Endothelial cell (in vitro differentiated cells): ENCODE results near the gene ABO. TPM values are rescaled to one million over a fixed set of nuclear protein-coding genes. Genes with fewer than 3 reads are reported as not detected.
A peak's percentile ranks its signal among the peaks of the same experiment; 100 is the strongest.

ENCODE experiments used
- DNase-seq: peaks from one replicate; pipeline ENCODE4 v3.0.0; 2021; ENCODE audit warnings: low spot score
- H3K27ac Mint-ChIP-seq: one replicate; pipeline ENCODE4 v1.8.0; 2021; ENCODE audit warnings: mixed read lengths, inconsistent platforms; ENCODE audit not compliant: unreplicated experiment
- H3K27me3 Mint-ChIP-seq: one replicate; pipeline ENCODE4 v1.8.0; 2021; ENCODE audit warnings: mild to moderate bottlenecking, moderate library complexity, mixed read lengths, inconsistent platforms; ENCODE audit not compliant: unreplicated experiment
- H3K36me3 Mint-ChIP-seq: one replicate; pipeline ENCODE4 v1.8.0; 2021; ENCODE audit warnings: mild to moderate bottlenecking, low read depth, mixed read lengths, inconsistent platforms; ENCODE audit not compliant: unreplicated experiment
- H3K4me1 Mint-ChIP-seq: one replicate; pipeline ENCODE4 v1.8.0; 2021; ENCODE audit warnings: mild to moderate bottlenecking, mixed read lengths, inconsistent platforms; ENCODE audit not compliant: unreplicated experiment
- H3K4me3 Mint-ChIP-seq: one replicate; pipeline ENCODE4 v1.8.0; 2021; ENCODE audit warnings: mild to moderate bottlenecking, mixed read lengths, inconsistent platforms; ENCODE audit not compliant: unreplicated experiment
- H3K9me3 Mint-ChIP-seq: one replicate; pipeline ENCODE4 v1.8.0; 2021; ENCODE audit warnings: mixed read lengths, inconsistent platforms; ENCODE audit not compliant: unreplicated experiment
- total RNA-seq: library from RNA; stranded (reverse); fragmentation: NEBNext Ultra II Directional; extraction: Animal tissue kit (Norgen Biotek cat#: 25700); gene quantifications from one replicate; pipeline ENCODE4 v1.2.1, GENCODE V29; 2021; ENCODE audit not compliant: unreplicated experiment
- TF ChIP-seq, protein P1 (sequence below): fragments of 200-600 bp; sonication (generic); IDR thresholded peaks from one replicate; pipeline ENCODE4 v1.5.0; 2021; ENCODE audit warnings: antibody characterized with exemption; ENCODE audit not compliant: unreplicated experiment

Gene ABO
- total RNA-seq, 1 donor from 2014 or later: 1.4 TPM

DNA sequence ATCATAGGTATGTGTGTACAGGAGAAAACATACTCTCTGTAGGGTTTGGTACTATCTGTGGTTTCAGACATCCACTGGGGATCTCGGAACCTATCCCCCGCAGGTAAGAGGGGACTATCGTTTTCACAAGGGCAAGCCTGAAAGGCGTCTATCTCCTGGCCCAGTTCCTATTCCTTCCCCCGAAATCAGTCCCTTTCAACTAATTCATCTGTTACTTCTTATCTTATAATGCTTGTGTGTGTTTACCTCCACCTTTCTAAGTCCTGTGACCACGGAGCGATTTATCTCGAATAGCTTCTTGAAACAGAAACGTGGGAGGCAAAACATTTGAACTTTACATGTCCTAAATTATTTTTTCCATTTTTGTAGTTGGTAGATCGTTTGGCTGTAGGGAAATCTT lies 11.4 kb downstream of the ABO start:
- DNase-seq: no peak
- Mint-ChIP-seq H3K9me3 (no peaks in the 10 kb centered on the region), H3K4me1 (peaks cover 6% of the 10 kb centered on the region), H3K27me3 (peaks cover 3% of the 10 kb centered on the region), H3K27ac (no peak overlapping the region), H3K36me3 (peaks cover 14% of the 10 kb centered on the region), H3K4me3 (no peak overlapping the region)
- TF ChIP-seq, protein P1, sequence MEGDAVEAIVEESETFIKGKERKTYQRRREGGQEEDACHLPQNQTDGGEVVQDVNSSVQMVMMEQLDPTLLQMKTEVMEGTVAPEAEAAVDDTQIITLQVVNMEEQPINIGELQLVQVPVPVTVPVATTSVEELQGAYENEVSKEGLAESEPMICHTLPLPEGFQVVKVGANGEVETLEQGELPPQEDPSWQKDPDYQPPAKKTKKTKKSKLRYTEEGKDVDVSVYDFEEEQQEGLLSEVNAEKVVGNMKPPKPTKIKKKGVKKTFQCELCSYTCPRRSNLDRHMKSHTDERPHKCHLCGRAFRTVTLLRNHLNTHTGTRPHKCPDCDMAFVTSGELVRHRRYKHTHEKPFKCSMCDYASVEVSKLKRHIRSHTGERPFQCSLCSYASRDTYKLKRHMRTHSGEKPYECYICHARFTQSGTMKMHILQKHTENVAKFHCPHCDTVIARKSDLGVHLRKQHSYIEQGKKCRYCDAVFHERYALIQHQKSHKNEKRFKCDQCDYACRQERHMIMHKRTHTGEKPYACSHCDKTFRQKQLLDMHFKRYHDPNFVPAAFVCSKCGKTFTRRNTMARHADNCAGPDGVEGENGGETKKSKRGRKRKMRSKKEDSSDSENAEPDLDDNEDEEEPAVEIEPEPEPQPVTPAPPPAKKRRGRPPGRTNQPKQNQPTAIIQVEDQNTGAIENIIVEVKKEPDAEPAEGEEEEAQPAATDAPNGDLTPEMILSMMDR: no peak

DNA sequence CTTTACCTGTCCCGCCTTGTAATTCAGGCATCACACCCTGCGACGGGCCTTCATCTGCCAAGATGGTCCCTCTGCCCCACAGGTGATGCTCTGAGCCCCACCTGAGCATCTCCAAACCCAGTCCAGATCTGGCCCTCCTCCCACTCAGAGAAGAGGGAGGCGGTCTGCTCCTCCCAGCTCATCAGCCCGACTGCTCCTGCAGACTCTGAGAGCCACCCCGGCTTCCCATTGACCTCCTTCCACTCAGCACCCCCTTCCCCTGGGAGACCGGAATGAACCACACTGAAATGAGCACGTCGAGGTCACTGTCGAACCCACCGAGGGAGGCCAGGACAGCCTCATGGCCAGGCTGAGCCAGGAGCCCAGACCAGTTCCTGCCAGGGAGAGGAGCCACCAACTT lies 12.8 kb downstream of the ABO start:
- no peaks in the 10 kb centered on the region for H3K9me3 Mint-ChIP-seq
- no peak overlapping the region for H3K4me3 Mint-ChIP-seq
- H3K36me3 Mint-ChIP-seq: peaks cover 14% of the 10 kb centered on the region
- peaks cover 5% of the 10 kb centered on the region for H3K27me3 Mint-ChIP-seq
- TF ChIP-seq, protein P1: no peak
- H3K4me1 Mint-ChIP-seq: peaks cover 17% of the 10 kb centered on the region
- no peak for DNase-seq
- H3K27ac Mint-ChIP-seq: no peak overlapping the region

DNA sequence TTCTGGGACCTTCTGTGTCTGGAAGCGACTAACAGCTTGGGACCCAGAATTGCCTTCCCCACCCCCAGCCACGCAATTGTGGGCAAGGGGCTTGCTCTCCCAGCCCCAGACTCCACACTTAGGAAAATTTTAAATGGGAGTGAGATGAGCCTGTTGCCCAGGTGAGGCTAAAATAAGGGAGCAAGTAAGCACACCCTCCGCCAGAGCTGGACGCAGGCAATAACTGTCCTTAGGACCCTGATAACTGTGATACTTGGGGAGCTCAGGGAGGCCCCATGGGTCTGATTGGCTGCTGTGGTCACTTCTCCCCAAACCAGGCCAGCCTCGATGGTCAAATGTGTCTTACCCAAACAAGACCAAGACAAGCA lies 13.3 kb downstream of the ABO start:
- TF ChIP-seq, protein P1: no peak
- Mint-ChIP-seq H3K36me3 (peaks cover 14% of the 10 kb centered on the region), H3K9me3 (no peaks in the 10 kb centered on the region), H3K4me3 (no peak overlapping the region), H3K27ac (no peak overlapping the region), H3K4me1 (peaks cover 20% of the 10 kb centered on the region), H3K27me3 (peaks cover 5% of the 10 kb centered on the region)
- no peak for DNase-seq

DNA sequence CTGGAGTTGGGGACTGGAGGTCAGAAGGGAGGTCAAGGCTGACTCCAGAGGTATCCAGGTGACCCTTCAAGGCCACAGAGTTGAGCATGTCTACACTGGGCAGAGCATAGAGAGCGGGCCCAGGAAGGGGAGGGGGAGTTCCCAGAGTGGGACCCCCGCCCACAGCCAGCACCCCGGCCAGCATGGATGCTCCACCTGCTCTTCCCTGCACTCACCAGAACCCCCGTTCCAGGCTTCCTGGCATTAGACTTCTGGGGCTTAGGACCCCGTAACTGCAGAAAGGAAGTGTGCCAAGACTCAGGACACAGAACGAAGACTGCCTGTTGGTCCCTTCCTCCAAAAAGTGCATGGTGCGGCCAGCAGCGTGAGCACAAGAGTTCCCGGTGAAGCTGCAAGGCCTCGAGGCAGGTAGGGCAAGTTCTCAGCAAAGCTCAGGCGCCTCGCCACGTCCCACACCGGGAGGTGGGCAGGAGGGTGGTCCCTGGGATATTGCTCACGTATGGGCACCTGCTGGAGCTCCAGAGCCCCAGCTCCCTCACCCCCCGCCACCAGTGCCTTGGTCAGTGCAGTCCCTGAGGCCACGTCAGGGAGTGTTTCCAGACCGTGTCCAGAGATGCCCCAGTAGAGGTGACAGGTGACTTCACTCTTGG lies 13.8 kb downstream of the ABO start:
- Mint-ChIP-seq H3K27me3 (peaks cover 5% of the 10 kb centered on the region), H3K4me1 (peaks cover 23% of the 10 kb centered on the region), H3K27ac (no peak overlapping the region), H3K36me3 (peaks cover 14% of the 10 kb centered on the region), H3K4me3 (no peak overlapping the region), H3K9me3 (no peaks in the 10 kb centered on the region)
- DNase-seq: no peak
- TF ChIP-seq, protein P1: no peak

GRCh38 chr9:133260334-133261102 lies 14.5 kb downstream of the ABO start:
- peak overlapping the region; percentile 28 for H3K4me3 Mint-ChIP-seq
- peaks cover 14% of the 10 kb centered on the region for H3K36me3 Mint-ChIP-seq
- TF ChIP-seq, protein P1: no peak
- no peak overlapping the region for H3K27ac Mint-ChIP-seq
- no peak for DNase-seq
- peaks cover 5% of the 10 kb centered on the region for H3K27me3 Mint-ChIP-seq
- H3K4me1 Mint-ChIP-seq: peaks cover 23% of the 10 kb centered on the region
- no peaks in the 10 kb centered on the region for H3K9me3 Mint-ChIP-seq
